HepG2 (cell line): ENCODE data around the gene DNASE1L2. TPM values are rescaled to one million over a fixed set of nuclear protein-coding genes. Genes with fewer than 3 reads are reported as not detected.
A peak's percentile ranks its signal among the peaks of the same experiment; 100 is the strongest.

Experiments used
- AFF4 ChIP-seq: sonication (generic); formaldehyde crosslinking; IDR thresholded peaks from 2 replicates; pipeline ENCODE4 v1.4.0; 2020; ENCODE audit warnings: missing genetic modification reagents
- FOXP1 ChIP-seq, 2 experiments: fragments of 450-650 bp in 1 of 2; IDR thresholded peaks; 2 replicates each; pipeline ENCODE4 v1.6.1; 2017 to 2018; ENCODE audit warnings: antibody characterized with exemption in 1 of 2
- GATAD2A ChIP-seq: IDR thresholded peaks from 2 replicates; pipeline ENCODE4 v1.6.1; 2016
- PRPF4 ChIP-seq: fragments of 200-400 bp; formaldehyde crosslinking; IDR thresholded peaks from 2 replicates; pipeline ENCODE4 v1.6.1; 2016; ENCODE audit warnings: low read length, low read depth; ENCODE audit not compliant: poor library complexity, severe bottlenecking
- SOX13 ChIP-seq, 3 experiments: fragments of 450-650 bp in 1 of 3; sonication (generic) in 1 of 3; formaldehyde crosslinking in 1 of 3; IDR thresholded peaks in 2 of 3; conservative IDR thresholded peaks in 1 of 3; 2 replicates each; pipeline versions ENCODE4 v1.5.0 to v1.6.1; 2016 to 2020; ENCODE audit warnings: antibody characterized with exemption in 1 of 3, mild to moderate bottlenecking in 1 of 3, missing compliant biosample characterization in 1 of 3, missing genetic modification reagents in 1 of 3, moderate library complexity in 1 of 3
- SP1 ChIP-seq, 2 experiments: fragments of 450-650 bp in 1 of 2; sonication (generic) in 1 of 2; formaldehyde crosslinking in 1 of 2; IDR thresholded peaks; 2 replicates each; pipeline versions ENCODE4 v1.4.0 to v1.6.1; 2016 to 2020; ENCODE audit warnings: missing genetic modification reagents in 1 of 2
- ZFP36L2 ChIP-seq: sonication (generic); formaldehyde crosslinking; IDR thresholded peaks from 2 replicates; pipeline ENCODE4 v1.4.0; 2020; ENCODE audit warnings: missing genetic modification reagents
- ZNF205 ChIP-seq: IDR thresholded peaks from 2 replicates; pipeline ENCODE4 v1.6.1; 2018; ENCODE audit warnings: missing biosample characterization, missing genetic modification reagents
- ZSCAN21 ChIP-seq: sonication (generic); formaldehyde crosslinking; IDR thresholded peaks from 2 replicates; pipeline ENCODE4 v1.8.0; 2022; ENCODE audit warnings: mild to moderate bottlenecking, missing genetic modification reagents, moderate library complexity, borderline replicate concordance
- polyA plus RNA-seq, 8 experiments: library from polyadenylated mRNA; depleted of rRNA in 3 of 8; stranded (reverse) in 7 of 8; unstranded in 1 of 8; fragments of >200 nt; fragmentation: Illumina TruSeq in 4 of 8; extraction: Trizol in 4 of 8; gene quantifications; 2 replicates each; pipeline versions ENCODE4 v1.2.1 to v1.2.3, GENCODE V29; 2011 to 2016; ENCODE audit warnings: low read depth in 4 of 8, missing spikeins in 1 of 8, mixed read lengths in 1 of 8; ENCODE audit not compliant: insufficient read depth in 1 of 8
- total RNA-seq, 5 experiments: library from RNA; depleted of rRNA; stranded (reverse); fragments of >200 nt; fragmentation: Illumina TruSeq; extraction: Trizol; gene quantifications; 2 replicates each; pipeline ENCODE4 v1.2.3, GENCODE V29; 2016; ENCODE audit warnings: low read depth in 1 of 5
- TF ChIP-seq, protein P1 (sequence below): sonication (generic); formaldehyde crosslinking; IDR thresholded peaks from 2 replicates; pipeline ENCODE4 v1.4.0; 2020; ENCODE audit warnings: mild to moderate bottlenecking, missing genetic modification reagents, borderline replicate concordance
- TF ChIP-seq, protein P2 (sequence below): sonication (generic); formaldehyde crosslinking; IDR thresholded peaks from 2 replicates; pipeline ENCODE4 v1.8.0; 2022; ENCODE audit warnings: missing genetic modification reagents, low read depth, mild to moderate bottlenecking, borderline replicate concordance
- TF ChIP-seq, protein P3 (sequence below): sonication (generic); formaldehyde crosslinking; conservative IDR thresholded peaks from 2 replicates; pipeline ENCODE4 v1.8.0; 2022; ENCODE audit warnings: mild to moderate bottlenecking, moderate library complexity, missing genetic modification reagents
- TF ChIP-seq, protein P4 (sequence below): sonication (generic); formaldehyde crosslinking; IDR thresholded peaks from 2 replicates; pipeline ENCODE4 v1.8.0; 2022; ENCODE audit warnings: mild to moderate bottlenecking, missing genetic modification reagents, moderate library complexity

Gene DNASE1L2
- total and polyA plus RNA-seq, 2 of the 13 experiments (the other 11 are each of a cell fraction or from before 2014, with no cell fraction given) = 0.44 to 0.50 TPM

DNA sequence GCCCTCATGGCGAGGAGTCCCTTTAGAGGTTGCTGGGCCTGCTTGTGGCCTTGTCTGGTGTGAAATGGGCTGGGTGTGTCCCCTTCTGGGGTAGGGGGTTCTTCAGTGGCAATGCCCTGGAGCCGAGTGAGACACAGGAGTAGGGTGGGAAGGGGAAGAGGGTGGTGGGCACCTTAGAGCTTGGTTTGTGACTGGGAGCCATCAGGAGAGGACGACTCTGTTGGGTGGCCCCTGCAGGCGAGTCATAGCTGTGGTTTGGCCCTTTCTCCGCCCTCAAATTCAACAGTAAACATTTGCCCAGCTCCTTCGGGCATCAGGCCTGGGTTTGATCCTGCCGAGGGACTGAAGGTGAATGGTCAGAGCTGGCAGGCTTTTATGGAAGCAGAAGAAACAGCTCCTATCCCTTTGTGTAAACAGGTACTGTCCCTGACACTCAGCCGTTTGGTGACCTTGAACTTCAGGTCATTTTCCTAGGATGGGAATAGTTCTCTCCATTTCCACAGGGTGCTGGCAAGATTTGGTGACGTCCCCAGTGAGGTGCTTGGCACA is 9.9 kb upstream of the DNASE1L2 start (continued):
- TF ChIP-seq SP1 (IDR thresholded peaks at IDR 0.05) (no peak), SP1 (CRISPR knock-in tag; IDR thresholded peaks at IDR 0.05) (peak; percentile 24; the same call in 1 of the 2 replicates), FOXP1 (IDR thresholded peaks at IDR 0.05) (peak; percentile 51; the same call in 1 of the 2 replicates), FOXP1 (CRISPR knock-in tag; IDR thresholded peaks at IDR 0.05) (peak; percentile 87), AFF4 (CRISPR knock-in tag) (0 out of 2 replicates have a peak, but pooled peaks have one; percentile 47), ZFP36L2 (CRISPR knock-in tag) (no peak), ZNF205 (CRISPR knock-in tag) (0 out of 2 replicates have a peak, but pooled peaks have one; percentile 25), GATAD2A (CRISPR knock-in tag) (peak; percentile 83), ZSCAN21 (CRISPR knock-in tag) (no peak), PRPF4 (no peak), SOX13 (IDR thresholded peaks at IDR 0.05) (no peak), SOX13 (CRISPR knock-in tag; conservative IDR thresholded peaks at IDR 0.05 in 1 of 2, IDR thresholded peaks at IDR 0.05 in 1 of 2) (peak in 1 of 2 experiments; percentile 61; a peak in 2 of 4 replicates)
- TF ChIP-seq, protein P1, sequence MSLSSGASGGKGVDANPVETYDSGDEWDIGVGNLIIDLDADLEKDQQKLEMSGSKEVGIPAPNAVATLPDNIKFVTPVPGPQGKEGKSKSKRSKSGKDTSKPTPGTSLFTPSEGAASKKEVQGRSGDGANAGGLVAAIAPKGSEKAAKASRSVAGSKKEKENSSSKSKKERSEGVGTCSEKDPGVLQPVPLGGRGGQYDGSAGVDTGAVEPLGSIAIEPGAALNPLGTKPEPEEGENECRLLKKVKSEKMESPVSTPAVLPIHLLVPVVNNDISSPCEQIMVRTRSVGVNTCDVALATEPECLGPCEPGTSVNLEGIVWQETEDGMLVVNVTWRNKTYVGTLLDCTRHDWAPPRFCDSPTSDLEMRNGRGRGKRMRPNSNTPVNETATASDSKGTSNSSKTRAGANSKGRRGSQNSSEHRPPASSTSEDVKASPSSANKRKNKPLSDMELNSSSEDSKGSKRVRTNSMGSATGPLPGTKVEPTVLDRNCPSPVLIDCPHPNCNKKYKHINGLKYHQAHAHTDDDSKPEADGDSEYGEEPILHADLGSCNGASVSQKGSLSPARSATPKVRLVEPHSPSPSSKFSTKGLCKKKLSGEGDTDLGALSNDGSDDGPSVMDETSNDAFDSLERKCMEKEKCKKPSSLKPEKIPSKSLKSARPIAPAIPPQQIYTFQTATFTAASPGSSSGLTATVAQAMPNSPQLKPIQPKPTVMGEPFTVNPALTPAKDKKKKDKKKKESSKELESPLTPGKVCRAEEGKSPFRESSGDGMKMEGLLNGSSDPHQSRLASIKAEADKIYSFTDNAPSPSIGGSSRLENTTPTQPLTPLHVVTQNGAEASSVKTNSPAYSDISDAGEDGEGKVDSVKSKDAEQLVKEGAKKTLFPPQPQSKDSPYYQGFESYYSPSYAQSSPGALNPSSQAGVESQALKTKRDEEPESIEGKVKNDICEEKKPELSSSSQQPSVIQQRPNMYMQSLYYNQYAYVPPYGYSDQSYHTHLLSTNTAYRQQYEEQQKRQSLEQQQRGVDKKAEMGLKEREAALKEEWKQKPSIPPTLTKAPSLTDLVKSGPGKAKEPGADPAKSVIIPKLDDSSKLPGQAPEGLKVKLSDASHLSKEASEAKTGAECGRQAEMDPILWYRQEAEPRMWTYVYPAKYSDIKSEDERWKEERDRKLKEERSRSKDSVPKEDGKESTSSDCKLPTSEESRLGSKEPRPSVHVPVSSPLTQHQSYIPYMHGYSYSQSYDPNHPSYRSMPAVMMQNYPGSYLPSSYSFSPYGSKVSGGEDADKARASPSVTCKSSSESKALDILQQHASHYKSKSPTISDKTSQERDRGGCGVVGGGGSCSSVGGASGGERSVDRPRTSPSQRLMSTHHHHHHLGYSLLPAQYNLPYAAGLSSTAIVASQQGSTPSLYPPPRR = peak; percentile 65; the same call in 1 of the 2 replicates
- TF ChIP-seq, protein P2, sequence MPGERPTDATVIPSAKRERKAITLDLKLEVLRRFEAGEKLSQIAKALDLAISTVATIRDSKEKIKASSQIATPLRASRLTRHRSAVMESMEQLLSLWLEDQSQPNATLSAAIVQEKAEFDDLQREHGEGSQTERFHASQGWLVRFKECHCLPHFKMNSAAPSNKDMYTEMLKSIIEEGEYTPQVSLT (CRISPR knock-in tag) = no peak
- TF ChIP-seq, protein P3, sequence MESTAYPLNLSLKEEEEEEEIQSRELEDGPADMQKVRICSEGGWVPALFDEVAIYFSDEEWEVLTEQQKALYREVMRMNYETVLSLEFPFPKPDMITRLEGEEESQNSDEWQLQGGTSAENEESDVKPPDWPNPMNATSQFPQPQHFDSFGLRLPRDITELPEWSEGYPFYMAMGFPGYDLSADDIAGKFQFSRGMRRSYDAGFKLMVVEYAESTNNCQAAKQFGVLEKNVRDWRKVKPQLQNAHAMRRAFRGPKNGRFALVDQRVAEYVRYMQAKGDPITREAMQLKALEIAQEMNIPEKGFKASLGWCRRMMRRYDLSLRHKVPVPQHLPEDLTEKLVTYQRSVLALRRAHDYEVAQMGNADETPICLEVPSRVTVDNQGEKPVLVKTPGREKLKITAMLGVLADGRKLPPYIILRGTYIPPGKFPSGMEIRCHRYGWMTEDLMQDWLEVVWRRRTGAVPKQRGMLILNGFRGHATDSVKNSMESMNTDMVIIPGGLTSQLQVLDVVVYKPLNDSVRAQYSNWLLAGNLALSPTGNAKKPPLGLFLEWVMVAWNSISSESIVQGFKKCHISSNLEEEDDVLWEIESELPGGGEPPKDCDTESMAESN (CRISPR knock-in tag) = 0 out of 2 replicates have a peak, but pooled peaks have one; percentile 52
- TF ChIP-seq, protein P4, sequence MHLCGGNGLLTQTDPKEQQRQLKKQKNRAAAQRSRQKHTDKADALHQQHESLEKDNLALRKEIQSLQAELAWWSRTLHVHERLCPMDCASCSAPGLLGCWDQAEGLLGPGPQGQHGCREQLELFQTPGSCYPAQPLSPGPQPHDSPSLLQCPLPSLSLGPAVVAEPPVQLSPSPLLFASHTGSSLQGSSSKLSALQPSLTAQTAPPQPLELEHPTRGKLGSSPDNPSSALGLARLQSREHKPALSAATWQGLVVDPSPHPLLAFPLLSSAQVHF (CRISPR knock-in tag) = no peak
